ENCODE measurements around the gene D2HGDH.

D2HGDH gene

DNA sequence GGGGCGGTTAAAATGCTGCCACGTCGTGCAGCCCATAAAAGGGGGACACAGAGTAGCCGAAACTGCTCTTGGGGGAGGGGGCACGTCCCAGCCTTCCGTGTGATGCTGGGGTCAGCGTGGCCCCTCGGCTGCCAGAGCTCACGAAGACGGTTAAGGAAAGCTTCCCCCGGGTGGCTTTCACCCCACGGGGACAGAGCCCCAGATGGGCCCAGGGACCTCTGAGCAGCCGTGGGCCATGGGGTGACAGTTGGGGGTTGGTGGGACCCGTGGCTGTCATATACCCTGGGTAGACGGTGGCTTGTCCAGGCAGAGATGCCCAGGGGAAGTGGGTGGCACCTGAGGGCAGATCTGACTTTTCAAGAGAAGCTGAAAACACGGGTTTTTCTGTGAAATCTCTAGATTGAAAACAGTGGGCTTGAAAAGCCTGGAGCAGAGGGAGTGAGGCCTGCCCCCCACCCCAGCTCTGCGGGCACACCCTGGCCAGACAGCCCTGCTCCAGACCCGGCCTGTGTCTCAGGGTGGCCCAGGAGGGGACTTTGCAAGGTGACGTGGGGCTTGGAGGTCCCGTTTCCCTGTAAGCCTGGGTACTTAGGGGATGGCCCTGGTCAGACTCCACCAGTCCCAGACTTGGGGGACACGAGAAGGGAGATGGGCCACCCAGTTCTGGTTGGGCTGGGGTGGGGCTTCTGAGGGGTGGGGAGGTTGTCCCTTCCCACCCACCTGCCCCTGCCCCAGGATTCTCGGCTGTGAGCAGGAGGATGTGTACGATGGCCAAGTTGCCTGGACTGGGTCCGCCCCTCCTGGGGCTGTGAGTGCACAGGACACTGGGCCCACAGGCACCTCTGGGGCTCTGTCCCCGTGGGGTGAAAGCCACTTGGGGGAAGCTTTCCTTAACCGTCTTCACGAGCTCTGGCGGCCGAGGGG lies 75.2 kb downstream of the D2HGDH start:
- Mint-ChIP-seq H3K27me3 (peaks cover 4% of the 10 kb centered on the region), H3K4me3 (no peak overlapping the region), H3K4me1 (ENCODE audit: low read depth) (peaks cover 3% of the 10 kb centered on the region), H3K27ac (no peak overlapping the region), H3K9me3 (ENCODE audit: low read depth) (no peaks in the 10 kb centered on the region), H3K36me3 (no peaks in the 10 kb centered on the region)

DNA sequence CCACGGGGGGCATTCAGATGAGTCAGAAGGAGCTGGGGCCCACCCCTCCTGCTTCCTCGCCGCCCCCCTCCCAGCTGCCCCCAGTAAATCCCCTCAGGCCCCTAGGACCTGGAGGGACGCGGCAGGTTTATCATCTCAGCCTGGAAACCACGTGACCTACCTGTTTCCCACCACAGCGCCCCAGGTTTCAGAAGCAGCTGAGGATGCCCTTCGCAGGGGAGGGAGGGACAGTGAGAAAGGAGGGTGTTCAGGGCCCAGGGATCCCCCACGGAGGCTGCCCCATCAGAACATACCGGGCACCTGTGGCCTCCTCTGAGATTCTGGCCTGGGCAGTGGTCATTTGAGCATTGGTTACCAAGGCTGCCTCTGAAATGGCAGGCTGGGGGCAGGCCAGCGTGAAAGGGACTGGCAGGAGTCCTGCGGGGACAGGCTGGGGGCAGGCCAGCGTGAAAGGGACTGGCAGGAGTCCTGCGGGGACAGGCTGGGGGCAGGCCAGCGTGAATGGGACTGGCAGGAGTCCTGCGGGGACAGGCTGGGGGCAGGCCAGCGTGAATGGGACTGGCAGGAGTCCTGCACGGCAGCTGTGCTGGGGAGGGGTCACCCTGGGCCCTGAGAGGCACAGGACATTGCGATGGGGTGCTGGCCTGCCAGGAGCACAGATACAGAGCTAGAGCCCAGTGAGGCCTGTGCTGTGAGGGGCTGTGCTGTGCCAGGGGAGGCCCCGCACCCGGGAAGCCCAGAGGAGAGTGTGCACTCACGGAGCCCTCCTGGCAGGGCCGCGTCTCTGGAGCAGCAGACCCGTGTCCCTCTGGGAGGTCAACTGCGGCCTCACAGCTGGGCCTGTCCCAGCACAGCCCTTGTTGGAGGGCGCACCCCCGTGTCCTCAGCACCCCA lies 76.1 kb downstream of the D2HGDH start:
- H3K36me3 Mint-ChIP-seq = no peaks in the 10 kb centered on the region

DNA sequence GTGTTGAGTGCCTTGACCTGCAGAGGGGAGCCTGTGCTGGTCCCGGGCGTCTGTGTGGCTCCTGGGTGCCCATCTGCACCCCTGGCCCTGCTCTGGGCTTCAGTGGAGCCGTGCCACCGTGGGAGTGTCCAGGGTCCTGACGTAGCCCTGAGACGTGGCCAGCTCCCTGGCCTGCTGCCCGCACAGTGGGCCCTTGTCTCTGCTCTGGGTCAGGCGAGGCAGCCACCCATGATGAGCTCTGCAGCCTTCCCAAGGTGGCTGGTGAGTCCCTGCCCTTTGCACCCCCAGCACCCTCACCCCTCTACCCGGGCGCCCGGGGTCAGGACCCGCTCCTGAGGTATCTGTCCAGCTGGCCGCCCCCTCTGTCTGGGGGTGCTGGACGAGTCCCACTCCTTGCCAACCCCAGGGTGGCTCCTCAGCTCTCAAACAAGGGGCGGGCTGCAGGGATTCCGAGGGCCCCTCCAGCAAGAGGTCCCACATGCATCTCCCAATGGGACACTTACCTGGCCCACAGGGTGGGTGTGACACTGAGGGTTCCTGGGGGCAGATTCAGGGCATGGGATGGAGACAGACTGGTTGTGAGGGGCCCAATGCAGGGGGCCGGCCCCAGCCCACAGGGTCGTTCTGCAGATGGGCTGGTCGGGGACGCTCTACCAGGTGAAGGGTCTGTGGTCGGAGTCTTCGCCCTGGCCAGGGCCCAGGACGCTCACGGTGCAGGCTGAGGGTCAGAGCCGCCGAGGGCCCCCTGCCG lies 76.9 kb downstream of the D2HGDH start:
- H3K27ac Mint-ChIP-seq = no peak overlapping the region
- H3K27me3 Mint-ChIP-seq = peaks cover 4% of the 10 kb centered on the region
- no peak overlapping the region for H3K4me3 Mint-ChIP-seq
- H3K4me1 Mint-ChIP-seq (ENCODE audit: low read depth) = no peaks in the 10 kb centered on the region
- no peaks in the 10 kb centered on the region for H3K36me3 Mint-ChIP-seq
- H3K9me3 Mint-ChIP-seq (ENCODE audit: low read depth) = no peaks in the 10 kb centered on the region

More for the DNA sequence above, 76.1 kb downstream of the D2HGDH start:
- Mint-ChIP-seq H3K9me3 (ENCODE audit: low read depth) (no peaks in the 10 kb centered on the region), H3K4me3 (no peak overlapping the region), H3K27ac (no peak overlapping the region), H3K27me3 (peaks cover 4% of the 10 kb centered on the region), H3K4me1 (ENCODE audit: low read depth) (no peaks in the 10 kb centered on the region)

DNA sequence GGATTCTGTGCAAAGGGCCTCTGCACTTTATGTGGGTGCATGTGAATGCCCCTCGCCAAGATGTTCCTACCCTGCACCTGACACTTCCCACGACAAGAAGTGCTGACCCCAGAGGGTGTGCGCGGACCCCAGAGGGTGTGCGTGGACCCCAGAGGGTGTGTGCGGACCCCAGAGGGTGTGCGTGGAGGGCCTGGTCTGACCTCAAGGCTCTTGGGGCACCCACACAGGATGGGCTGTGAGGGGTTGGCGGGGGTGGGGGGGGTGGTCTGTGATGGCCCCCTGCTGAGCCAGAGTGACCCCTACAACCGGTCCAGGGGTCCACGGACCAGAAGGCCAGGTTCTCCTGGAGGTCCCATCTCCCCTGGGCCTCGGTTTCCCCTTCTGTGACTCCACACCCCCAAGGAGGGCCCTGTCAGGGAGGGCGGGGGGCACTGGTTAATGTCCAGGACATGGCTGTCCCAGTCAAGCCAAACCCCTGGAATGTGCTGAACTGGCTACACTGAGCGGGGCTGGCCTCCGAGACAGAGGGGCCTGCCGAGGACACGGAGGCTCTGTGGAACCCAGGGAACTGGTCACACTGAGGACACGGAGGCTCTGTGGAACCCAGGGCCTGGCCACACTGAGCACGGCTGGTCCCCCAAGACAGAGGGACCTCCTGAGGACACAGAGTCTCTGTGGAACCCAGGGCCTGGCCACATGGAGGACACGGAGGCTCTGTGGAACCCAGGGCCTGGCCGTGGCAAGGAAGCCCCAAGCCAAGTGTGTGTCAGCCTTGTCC lies 77.7 kb downstream of the D2HGDH start:
- H3K27me3 Mint-ChIP-seq = peaks cover 4% of the 10 kb centered on the region
- no peaks in the 10 kb centered on the region for H3K4me1 Mint-ChIP-seq (ENCODE audit: low read depth)
- no peaks in the 10 kb centered on the region for H3K36me3 Mint-ChIP-seq
- no peaks in the 10 kb centered on the region for H3K9me3 Mint-ChIP-seq (ENCODE audit: low read depth)
- H3K27ac Mint-ChIP-seq = no peak overlapping the region
- no peak overlapping the region for H3K4me3 Mint-ChIP-seq

DNA sequence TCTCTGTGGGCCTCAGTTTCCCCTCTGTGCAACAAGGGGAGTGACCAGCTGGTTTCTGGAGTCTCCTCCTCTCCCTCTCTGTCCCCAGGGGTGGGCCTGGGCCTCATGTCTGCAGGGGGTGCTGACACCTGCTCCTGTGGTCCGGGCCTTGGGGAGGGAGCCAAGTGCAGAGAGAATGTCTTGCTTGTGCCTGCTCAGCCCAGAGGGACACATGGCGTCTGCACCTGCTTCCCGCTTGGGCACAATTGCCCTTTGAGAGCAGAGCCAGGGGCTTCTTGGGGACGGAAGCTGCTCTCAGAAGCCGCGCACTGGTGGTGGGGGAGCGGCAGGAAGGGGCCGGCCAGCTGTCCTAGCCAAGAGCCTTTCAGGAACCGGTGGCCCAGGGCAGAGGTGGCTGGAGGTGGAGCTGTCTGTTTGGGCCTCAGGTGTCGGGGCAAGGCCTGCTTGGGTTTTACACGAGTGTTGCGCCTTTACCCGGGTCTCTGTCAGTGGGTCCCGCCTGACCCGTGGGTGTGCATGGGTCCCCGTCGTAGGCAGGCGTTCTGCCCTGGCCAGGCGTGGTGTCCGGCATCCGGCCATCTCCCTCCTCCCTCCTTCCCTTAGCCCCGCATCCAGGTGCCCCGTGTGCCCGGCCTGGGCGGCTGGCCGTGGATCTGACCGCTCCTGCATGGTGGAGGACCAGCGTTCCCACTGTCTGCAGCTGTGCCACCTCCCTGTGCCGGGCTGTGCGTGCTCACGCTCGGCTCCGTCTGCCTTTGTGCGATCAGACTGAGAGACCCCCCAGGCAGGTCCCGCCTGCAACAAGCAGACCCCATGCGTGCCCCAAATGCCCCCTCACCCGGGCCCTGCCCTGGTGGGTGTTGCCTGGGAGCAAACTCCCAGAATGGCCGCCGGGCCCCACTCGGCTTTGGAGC lies 78.6 kb downstream of the D2HGDH start:
- H3K4me1 Mint-ChIP-seq (ENCODE audit: low read depth) = no peaks in the 10 kb centered on the region
- H3K4me3 Mint-ChIP-seq = no peak overlapping the region
- H3K27me3 Mint-ChIP-seq = peaks cover 4% of the 10 kb centered on the region

DNA sequence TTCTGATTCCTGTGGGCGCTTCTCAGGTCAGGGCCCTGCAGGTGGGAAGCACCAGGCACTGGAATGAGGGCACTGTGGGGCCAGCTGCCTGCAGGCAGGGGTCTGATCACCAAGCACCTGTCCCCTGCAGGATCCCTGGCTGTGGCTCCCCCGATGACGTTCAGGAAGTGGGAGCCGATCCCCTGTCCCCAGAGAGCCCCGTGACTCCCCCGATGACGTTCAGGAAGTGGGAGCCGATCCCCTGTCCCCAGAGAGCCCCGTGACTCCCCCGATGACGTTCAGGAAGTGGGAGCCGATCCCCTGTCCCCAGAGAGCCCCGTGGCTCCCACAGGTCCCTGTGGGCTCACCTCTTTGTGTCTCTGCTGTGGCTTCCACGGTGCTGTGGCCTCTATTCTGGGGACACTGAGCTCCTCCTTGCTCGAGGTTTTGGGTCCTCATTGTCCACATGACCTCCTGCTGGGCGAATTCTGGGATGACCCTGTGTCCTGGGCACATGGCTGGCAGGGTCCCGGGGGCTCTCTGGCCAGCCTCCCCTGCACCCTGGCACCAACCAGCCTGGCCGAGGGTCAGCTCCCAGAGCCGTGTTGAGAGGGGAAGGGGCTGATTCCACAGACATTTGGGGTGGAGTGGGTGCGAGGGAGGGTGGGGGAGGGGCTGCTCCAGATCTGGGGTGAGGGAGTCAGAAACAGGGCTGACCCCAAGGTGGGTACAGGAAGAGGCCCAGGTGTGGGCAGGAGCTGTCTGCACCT lies 79.4 kb downstream of the D2HGDH start:
- Mint-ChIP-seq H3K27ac (no peak overlapping the region), H3K9me3 (ENCODE audit: low read depth) (no peaks in the 10 kb centered on the region), H3K4me3 (no peak overlapping the region), H3K4me1 (ENCODE audit: low read depth) (no peaks in the 10 kb centered on the region), H3K36me3 (no peaks in the 10 kb centered on the region), H3K27me3 (peaks cover 2% of the 10 kb centered on the region)

More for the DNA sequence above, 78.6 kb downstream of the D2HGDH start:
- Mint-ChIP-seq H3K27ac (no peak overlapping the region), H3K9me3 (ENCODE audit: low read depth) (no peaks in the 10 kb centered on the region), H3K36me3 (no peaks in the 10 kb centered on the region)

DNA sequence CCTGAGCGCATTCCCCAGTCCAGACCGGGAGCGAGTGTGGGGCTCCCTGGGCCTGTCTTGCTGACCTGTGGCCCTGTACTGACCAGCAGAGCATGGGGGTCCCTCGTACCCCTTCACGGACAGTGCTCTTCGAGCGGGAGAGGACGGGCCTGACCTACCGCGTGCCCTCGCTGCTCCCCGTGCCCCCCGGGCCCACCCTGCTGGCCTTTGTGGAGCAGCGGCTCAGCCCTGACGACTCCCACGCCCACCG lies 79.9 kb downstream of the D2HGDH start:
- no peak overlapping the region for H3K27ac Mint-ChIP-seq
- H3K9me3 Mint-ChIP-seq (ENCODE audit: low read depth) = no peaks in the 10 kb centered on the region
- H3K27me3 Mint-ChIP-seq = no peaks in the 10 kb centered on the region
- no peaks in the 10 kb centered on the region for H3K36me3 Mint-ChIP-seq
- no peaks in the 10 kb centered on the region for H3K4me1 Mint-ChIP-seq (ENCODE audit: low read depth)
- no peak overlapping the region for H3K4me3 Mint-ChIP-seq

DNA sequence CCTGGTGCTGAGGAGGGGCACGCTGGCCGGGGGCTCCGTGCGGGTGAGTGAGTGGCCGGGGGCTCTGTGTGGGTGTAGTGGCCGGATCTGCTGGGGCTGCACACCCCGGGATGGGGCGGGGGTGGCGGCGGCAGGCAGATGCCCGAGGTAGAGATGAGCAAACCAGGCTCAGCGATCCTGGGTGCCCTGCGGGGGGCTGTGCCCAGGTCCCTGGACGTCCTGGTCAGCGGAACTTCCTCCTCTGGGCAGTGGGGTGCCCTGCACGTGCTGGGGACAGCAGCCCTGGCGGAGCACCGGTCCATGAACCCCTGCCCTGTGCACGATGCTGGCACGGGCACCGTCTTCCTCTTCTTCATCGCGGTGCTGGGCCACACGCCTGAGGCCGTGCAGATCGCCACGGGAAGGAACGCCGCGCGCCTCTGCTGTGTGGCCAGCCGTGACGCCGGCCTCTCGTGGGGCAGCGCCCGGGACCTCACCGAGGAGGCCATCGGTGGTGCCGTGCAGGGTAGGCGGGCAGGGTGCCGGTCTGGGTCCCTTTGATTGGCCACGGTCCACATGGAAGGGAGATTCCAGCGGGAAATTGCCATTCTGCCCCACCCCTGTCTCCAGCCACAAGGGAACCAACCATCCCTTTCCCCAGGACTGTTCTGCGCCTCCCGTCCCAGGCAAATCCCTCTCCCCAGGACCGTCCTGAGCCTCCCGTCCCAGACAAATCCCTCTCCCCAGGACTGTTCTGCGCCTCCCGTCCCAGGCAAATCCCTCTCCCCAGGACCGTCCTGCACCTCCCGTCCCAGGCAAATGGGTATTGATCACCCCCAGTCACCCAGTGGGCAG lies 80.4 kb downstream of the D2HGDH start:
- H3K36me3 Mint-ChIP-seq = no peaks in the 10 kb centered on the region
- no peaks in the 10 kb centered on the region for H3K9me3 Mint-ChIP-seq (ENCODE audit: low read depth)
- no peak overlapping the region for H3K27ac Mint-ChIP-seq
- H3K4me1 Mint-ChIP-seq (ENCODE audit: low read depth) = no peaks in the 10 kb centered on the region
- H3K27me3 Mint-ChIP-seq = no peaks in the 10 kb centered on the region
- H3K4me3 Mint-ChIP-seq = no peak overlapping the region

DNA sequence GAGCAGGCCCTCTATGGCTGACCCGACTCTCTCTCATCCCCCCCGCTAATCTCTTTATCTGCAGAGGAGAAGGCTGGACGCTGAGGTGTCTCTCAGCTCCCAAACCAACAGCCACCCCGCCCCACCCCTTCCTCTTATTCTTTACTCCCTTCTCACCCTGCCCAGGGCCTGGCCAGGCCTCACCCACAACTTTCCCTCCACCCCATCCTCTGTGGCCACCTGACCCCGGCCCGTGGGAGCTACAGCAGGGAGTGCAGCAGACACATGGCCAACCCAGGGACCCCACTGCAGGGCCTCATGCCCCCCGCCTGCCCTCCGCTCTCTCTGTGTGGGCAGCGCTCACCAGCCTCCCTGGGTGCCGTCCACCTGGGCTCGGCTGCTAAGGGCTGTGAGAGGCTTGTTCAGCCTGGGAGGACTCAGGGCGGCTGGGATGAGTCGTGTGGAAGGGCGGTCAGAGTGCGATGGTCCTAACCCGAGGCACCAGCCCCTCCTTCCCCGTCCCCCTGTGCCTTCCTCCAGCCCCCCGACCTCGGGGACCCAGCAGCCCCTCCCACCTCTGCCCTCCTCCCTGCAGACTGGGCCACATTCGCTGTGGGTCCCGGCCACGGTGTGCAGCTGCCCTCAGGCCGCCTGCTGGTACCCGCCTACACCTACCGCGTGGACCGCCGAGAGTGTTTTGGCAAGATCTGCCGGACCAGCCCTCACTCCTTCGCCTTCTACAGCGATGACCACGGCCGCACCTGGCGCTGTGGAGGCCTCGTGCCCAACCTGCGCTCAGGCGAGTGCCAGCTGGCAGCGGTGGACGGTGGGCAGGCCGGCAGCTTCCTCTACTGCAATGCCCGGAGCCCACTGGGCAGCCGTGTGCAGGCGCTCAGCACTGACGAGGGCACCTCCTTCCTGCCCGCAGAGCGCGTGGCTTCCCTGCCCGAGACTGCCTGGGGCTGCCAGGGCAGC lies 81.3 kb downstream of the D2HGDH start:
- Mint-ChIP-seq H3K36me3 (no peaks in the 10 kb centered on the region), H3K27ac (no peak overlapping the region), H3K9me3 (ENCODE audit: low read depth) (no peaks in the 10 kb centered on the region), H3K4me1 (ENCODE audit: low read depth) (no peaks in the 10 kb centered on the region), H3K4me3 (no peak overlapping the region), H3K27me3 (no peaks in the 10 kb centered on the region)

DNA sequence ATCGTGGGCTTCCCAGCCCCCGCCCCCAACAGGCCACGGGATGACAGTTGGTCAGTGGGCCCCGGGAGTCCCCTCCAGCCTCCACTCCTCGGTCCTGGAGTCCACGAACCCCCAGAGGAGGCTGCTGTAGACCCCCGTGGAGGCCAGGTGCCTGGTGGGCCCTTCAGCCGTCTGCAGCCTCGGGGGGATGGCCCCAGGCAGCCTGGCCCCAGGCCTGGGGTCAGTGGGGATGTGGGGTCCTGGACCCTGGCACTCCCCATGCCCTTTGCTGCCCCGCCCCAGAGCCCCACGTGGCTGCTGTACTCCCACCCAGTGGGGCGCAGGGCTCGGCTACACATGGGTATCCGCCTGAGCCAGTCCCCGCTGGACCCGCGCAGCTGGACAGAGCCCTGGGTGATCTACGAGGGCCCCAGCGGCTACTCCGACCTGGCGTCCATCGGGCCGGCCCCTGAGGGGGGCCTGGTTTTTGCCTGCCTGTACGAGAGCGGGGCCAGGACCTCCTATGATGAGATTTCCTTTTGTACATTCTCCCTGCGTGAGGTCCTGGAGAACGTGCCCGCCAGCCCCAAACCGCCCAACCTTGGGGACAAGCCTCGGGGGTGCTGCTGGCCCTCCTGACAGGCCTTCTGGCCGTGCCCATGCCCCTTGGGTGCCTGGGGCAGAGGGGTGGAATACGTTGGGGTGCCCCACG lies 82.1 kb downstream of the D2HGDH start:
- Mint-ChIP-seq H3K9me3 (ENCODE audit: low read depth) (no peaks in the 10 kb centered on the region), H3K27me3 (no peaks in the 10 kb centered on the region), H3K27ac (no peak overlapping the region), H3K36me3 (no peaks in the 10 kb centered on the region), H3K4me1 (ENCODE audit: low read depth) (no peaks in the 10 kb centered on the region), H3K4me3 (no peak overlapping the region)

DNA sequence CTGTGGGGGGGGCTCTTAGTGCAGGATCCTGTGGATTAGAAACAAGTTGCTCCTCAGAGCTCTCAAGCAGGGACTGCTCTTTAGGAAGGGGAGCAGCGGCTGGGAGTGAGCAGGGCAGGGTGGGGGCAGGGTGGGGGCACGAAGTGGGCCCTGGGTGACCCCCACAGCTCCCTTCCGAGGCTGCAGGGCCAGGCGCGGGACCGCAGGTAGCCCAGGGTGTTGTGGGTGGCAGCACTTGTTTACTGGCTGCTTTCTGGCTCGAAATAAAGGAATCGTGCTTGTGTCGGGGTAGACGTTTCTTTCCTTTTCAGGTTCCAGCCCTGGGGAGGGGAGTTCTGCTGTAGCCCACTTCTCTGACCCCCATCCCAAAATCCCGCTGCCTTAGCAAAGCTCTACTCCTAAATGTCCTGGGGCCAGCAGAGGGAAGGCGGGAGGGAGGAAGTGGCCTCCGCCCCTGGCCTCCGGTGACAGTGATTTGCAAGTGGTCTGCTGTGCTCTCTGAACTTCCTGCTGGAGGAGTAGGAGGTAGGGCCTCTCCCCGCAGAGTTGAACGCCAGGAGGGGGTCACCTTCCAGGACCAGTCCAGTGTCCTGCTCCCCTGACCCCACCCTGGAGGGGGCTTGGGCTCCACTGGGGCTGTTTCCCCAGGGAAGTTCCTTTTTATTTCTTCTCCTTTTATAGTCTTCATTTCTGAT lies 82.8 kb downstream of the D2HGDH start:
- Mint-ChIP-seq H3K27ac (no peak overlapping the region), H3K9me3 (ENCODE audit: low read depth) (no peaks in the 10 kb centered on the region), H3K27me3 (no peaks in the 10 kb centered on the region), H3K4me1 (ENCODE audit: low read depth) (no peaks in the 10 kb centered on the region), H3K36me3 (no peaks in the 10 kb centered on the region), H3K4me3 (no peak overlapping the region)

All from activated naive CD8-positive, alpha-beta T cell (primary cell).